GM12872 (cell line): ENCODE measurements around the gene TP53INP2.

Experiments
- CTCF ChIP-seq: IDR thresholded peaks from 3 replicates; pipeline ENCODE4 v1.5.1; 2011; ENCODE audit warnings: low read depth, mild to moderate bottlenecking, low read length, moderate library complexity; ENCODE audit not compliant: insufficient read depth

TP53INP2 gene

DNA sequence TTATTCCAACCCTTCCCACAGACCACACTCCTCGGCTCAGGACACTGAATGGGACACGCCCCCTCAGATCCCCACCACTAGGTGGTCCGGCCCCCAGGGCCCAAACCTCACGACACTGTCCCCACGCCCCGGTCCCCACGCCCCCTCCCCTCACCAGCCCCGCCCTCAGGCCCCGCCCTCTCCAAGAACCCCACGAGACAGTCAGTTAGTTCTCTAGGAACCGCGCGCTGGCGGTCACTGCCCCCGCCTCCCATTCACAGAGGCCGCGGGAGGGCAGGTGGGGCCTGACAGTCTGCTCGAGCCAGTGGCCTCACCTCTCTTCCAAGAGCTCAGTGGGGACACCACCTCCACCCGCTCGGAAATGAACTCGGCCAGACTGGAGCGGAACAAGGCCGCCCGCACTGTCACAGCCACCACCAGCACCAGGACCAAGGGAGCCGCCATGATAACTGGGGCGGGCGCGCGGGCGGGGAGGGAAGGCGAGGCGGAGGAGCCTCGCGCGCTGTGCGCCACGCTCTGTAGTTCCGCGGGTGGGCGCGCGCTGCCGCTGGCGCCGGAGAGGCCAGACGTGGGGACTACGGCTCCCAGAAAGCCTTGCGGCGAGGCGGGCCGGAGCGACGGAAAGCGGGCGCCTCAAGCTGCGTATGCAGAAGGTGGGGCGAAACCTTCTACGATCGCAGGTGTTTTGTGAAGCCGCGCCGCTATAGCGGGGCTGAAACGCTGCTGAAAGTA is 27.3 kb upstream of the TP53INP2 start, which contains the start of gene PIGU:
Gene PIGU (minus strand): TSS at position 451 of the 732 bp plus-strand sequence. CDS start 7 bp downstream, at position 444.
- no peak for TF ChIP-seq CTCF

DNA sequence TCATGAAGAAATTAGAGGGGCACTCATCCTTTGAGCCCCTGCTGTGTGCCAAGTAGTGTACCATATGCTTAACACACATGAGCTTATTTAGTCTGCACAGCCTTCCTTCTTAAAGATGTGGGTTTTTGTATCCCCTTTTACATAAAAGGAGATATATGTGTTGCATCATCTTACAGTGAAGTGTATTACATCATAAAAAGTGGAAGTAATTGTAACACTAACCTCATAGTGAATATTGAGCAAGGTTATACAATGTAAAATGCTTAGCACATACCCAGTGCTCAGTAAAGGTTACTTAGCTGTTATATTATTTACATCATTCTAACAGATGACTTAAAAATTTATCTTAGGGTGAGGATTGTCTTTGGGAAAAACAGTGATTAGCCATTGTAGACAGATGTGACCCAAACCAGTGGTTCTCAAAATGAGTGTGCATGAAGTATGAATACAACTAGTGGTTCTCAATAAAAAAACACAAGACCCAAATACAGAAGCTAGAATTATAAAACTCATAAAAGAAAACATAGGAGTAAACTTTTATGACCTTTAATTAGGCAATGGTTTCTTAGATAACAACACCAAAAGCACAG is 23.5 kb upstream of the TP53INP2 start:
- no peak for TF ChIP-seq CTCF

DNA sequence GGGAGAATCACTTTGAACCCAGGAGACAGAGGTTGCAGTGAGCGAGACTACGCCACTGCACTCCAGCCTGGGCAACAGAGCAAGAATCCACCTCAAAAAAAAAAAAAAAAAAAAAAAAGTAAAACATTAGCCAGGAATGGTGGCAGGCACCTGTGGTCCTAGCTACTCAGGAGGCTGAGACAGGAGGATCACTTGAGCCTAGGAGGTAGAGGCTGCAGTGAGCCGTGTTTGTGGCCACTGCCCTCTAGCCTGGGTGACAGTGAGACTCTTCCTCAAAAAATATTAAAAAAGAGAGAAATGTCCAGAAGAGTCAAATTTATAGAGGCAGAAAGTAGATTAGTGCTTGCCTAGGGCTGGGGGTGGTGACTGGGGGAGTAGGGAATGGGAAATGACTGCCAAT is 20.5 kb upstream of the TP53INP2 start:
- TF ChIP-seq CTCF, result no peak

DNA sequence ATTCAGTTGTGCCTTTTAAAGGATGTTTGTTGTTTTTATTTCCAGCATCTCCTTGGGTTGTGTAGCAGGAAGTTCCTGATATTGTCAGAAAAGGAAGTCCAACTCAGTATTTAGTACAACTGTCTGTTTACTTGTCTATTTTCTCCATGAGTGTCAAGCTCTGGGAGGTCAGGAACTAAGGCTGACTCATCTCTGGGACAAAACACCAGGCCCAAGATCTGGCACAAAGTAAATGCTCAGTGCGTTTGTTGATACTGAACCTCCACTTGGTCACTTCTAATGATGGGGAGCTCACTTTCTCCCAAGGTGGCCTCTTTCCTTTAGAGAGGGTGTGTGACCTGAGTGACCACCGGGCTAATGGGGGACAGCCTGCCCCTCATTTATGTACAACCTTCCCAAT is 14.7 kb upstream of the TP53INP2 start:
- TF ChIP-seq CTCF, result no peak

DNA sequence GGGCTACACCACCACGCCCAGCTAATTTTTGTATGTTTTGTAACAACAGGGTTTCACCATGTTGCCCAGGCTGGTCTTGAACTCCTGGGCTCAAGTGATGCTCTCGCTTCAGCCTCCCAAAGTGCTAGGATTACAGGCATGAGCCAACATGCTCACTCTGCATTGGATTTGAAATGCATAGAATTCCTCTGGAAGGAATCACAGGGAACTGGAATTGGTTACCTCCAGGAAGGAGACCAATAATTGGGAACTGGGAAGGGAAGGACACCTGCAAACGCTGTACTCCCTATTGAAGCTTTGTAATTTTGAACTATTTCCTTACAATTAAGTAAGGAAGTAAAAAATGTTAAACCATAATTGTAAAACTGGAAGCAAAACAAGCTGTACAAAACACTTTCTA is 12.3 kb upstream of the TP53INP2 start:
- TF ChIP-seq CTCF, result no peak

DNA sequence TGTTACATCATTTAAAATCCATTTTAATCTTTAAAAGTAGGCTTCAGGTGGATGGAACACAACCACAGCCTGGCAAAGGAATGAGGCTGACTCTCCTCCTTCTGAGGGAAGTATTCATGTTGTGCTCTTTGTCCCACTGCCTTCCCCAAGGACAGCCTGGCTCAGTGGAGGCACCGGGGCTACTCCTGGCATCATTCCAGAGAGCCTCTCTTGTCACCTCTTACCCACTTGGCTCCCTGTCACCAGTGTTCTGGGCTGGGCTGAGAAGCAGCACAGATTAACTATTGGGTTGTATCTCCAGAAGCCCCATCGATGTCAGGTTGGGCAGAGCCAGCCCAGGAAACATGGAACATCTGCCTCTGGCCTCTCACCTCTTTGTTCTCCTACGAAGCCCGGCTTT is 10.7 kb upstream of the TP53INP2 start:
- no peak for TF ChIP-seq CTCF

DNA sequence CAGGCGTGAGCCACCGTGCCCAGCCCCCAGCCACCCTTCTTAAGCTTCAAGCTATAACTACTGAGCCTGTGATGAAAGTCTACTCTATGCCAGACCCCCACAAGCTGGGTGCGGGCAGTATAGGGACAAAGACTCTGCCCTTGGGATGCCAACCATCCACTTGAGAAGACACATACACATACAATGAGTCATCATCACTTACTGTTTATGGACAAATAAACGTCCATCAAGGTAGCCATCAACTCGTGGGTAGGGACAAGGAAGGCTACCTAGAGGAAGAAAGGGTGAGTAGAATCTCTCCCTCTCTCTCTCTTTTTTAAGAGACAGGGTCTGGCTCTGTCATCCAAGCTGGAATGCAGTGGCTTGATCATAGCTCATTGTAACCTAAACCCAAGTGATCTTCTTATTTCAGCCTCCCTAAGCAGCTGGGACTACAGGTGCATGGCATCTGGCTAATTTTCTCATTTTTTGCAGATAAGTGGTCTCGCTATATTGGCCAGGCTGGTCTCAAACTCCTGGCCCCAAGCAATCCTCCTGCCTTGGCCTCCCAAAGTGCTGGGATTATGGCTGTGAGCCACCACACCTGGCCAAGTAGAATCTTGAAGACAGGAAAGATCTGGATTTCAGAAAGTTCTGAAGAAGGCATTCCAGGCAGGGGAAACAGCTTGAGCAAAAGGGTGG is 2.6 kb upstream of the TP53INP2 start:
- TF ChIP-seq CTCF, result no peak
